ENCODE data around the gene JARID2. TPM values are rescaled to one million over a fixed set of nuclear protein-coding genes. Genes with fewer than 3 reads are reported as not detected.

The JARID2 gene
- total and polyA plus RNA-seq, 9 of the 15 experiments (the other 6 are each of a cell fraction or from before 2014, with no cell fraction given) = 5.0 to 29.0 (median 15.6) TPM

- no peaks in the 10 kb centered on the region for H3K27me3 ChIP-seq (ENCODE audit: control insufficient read depth in 2 of 2, insufficient read depth in 2 of 2, low read length in 2 of 2)
- H3K27ac ChIP-seq (ENCODE audit: extremely low read depth, low read depth, low read length) = no peak overlapping the region
- H3K4me1 ChIP-seq (replicated peaks in 1 of 2; ENCODE audit: control insufficient read depth in 2 of 2, insufficient read depth in 2 of 2, low read length in 2 of 2) = peaks cover 20 to 46% of the 10 kb centered on the region in 2 experiments
- CTCF ChIA-PET (ENCODE audit: low intra/inter-chr PET ratio) = no interaction called here
- peaks cover 94% of the 10 kb centered on the region for H3K79me2 ChIP-seq (ENCODE audit: control insufficient read depth, insufficient read depth, low read length)
- H3K36me3 ChIP-seq (ENCODE audit: control insufficient read depth, insufficient read depth, low read length) = no peaks in the 10 kb centered on the region
- intact Hi-C loops (cut with micrococcal nuclease) = no loop called here
- FAIRE-seq (no peak), DNase-seq (ENCODE audit: extremely low read depth in 1 of 4, low spot score in 3 of 4) (no peak), ATAC-seq (no peak)
- POLR2A ChIA-PET = interaction anchor here (0.8 kb wide), 1 partner anchor 847 kb away, joined by 3 read pairs; no protein-coding TSS in a partner anchor
- no peak overlapping the region for H3K4me3 ChIP-seq
- no peaks in the 10 kb centered on the region for H3K9me3 ChIP-seq (replicated peaks; ENCODE audit: control insufficient read depth, insufficient read depth, low read depth, low read length)
- WGBS (ENCODE audit: insufficient coverage, low coverage, missing lambda C conversion rate) = 87% methylated on average over 7 of the region's 7 CpGs
- no peaks in the 10 kb centered on the region for H3K9me1 ChIP-seq (ENCODE audit: control insufficient read depth, insufficient read depth, low read length)
- in situ Hi-C loops (cut with MboI) = no loop called here
- peak overlapping the region in 1 of 2 experiments; percentile 10; a peak in 1 of 4 replicates for H3K9ac ChIP-seq (ENCODE audit: insufficient read depth in 1 of 2, low read depth in 2 of 2, low read length in 2 of 2)
- H4K20me1 ChIP-seq (replicated peaks; ENCODE audit: control insufficient read depth, insufficient read depth, low read length) = peaks cover 30% of the 10 kb centered on the region
- H3K4me2 ChIP-seq (ENCODE audit: insufficient read depth, low read length) = no peak overlapping the region
- no peak overlapping the region for H2AFZ ChIP-seq (ENCODE audit: low read depth, low read length)
- no TSS peak for BruUV-seq (replicated peaks)
- TF ChIP-seq PTBP1 (IDR thresholded peaks at IDR 0.05; ENCODE audit: low read depth, low read length) (no peak), XRCC4 (IDR thresholded peaks at IDR 0.05; ENCODE audit: extremely low read depth, insufficient read depth, insufficient read length) (no peak), E2F4 (CRISPR knock-in tag; IDR thresholded peaks at IDR 0.05; ENCODE audit: low read depth) (no peak), C11orf30 (IDR thresholded peaks at IDR 0.05; ENCODE audit: low read depth) (no peak), U2AF1 (optimal IDR thresholded peaks at IDR 0.05; ENCODE audit: low read depth, low read length) (no peak), NFATC3 (IDR thresholded peaks at IDR 0.05) (no peak), DDX20 (tag; IDR thresholded peaks at IDR 0.05; ENCODE audit: low read depth) (no peak), TCF7L2 (IDR thresholded peaks at IDR 0.05; ENCODE audit: low read depth, low read length) (no peak), SNRNP70 (optimal IDR thresholded peaks at IDR 0.05; ENCODE audit: low read depth, low read length) (no peak), ZBTB49 (CRISPR knock-in tag; IDR thresholded peaks at IDR 0.05; ENCODE audit: borderline replicate concordance) (no peak), MAFK (IDR thresholded peaks at IDR 0.05; ENCODE audit: low read length) (no peak), PHTF2 (CRISPR knock-in tag; IDR thresholded peaks at IDR 0.05) (no peak), RFX5 (IDR thresholded peaks at IDR 0.05; ENCODE audit: low read depth, low read length) (no peak), ZNF644 (tag; IDR thresholded peaks at IDR 0.05; ENCODE audit: low read depth) (no peak), ELK1 (CRISPR knock-in tag; IDR thresholded peaks at IDR 0.05) (no peak), ZC3H11A (IDR thresholded peaks at IDR 0.05; ENCODE audit: low read depth, low read length) (no peak), ATF6 (CRISPR knock-in tag; IDR thresholded peaks at IDR 0.05) (no peak)
Observed at GRCh38 chr6:15292721-15293302, 46.9 kb downstream of the JARID2 start.

Data from K562 (cell line).